Panc1 (cell line): Measurements from ENCODE around the gene RPL36AL. TPM values are rescaled to one million over a fixed set of nuclear protein-coding genes. Genes with fewer than 3 reads are reported as not detected.
A peak's percentile ranks its signal among the peaks of the same experiment; 100 is the strongest.
"Not testable (repeated sequence)": the region's sequence is repeated elsewhere in the genome, so short reads cannot be mapped to it uniquely, and the experiment has no call there.

Experiments
- ATAC-seq: fragments of 200-7000 bp; cut with Tn5 transposase; 2 replicates; pipeline ENCODE4 v1.9.1; 2020; ENCODE audit warnings: mild to moderate bottlenecking, moderate library complexity
- BruUV-seq: library from RNA; stranded (reverse); fragments of 400-500 nt; replicated peaks from 2 replicates; lab custom pipeline; 2021; lab: Mats Ljungman, UMichigan
- CTCF ChIA-PET: fragments of 300-600 bp; sonication (Branson Sonifier 250); formaldehyde crosslinking; loops from one replicate; lab custom pipeline; 2022; ENCODE audit warnings: antibody characterized with exemption; lab: Charles Lee
- POLR2A ChIA-PET: fragments of 300-600 bp; sonication (Branson Sonifier 250); formaldehyde crosslinking; loops from one replicate; lab custom pipeline; 2022; ENCODE audit warnings: antibody characterized with exemption; lab: Charles Lee
- DNase-seq: peaks from one replicate; pipeline ENCODE4 v3.0.0-alpha.2; 2010; ENCODE audit warnings: low read depth, low spot score
- H3K27ac ChIP-seq: 2 replicates; pipeline ENCODE4 v1.5.1; 2011; ENCODE audit warnings: mild to moderate bottlenecking, low read length, inconsistent platforms
- H3K27me3 ChIP-seq: fragments of 200-500 bp; sonication (Bioruptor generic); 2 replicates; pipeline ENCODE4 v1.6.0; 2014; ENCODE audit warnings: low read length, inconsistent platforms; ENCODE audit not compliant: control insufficient read depth, insufficient read depth
- H3K36me3 ChIP-seq: fragments of 200-500 bp; sonication (Bioruptor generic); 2 replicates; pipeline ENCODE4 v1.5.1; 2014; ENCODE audit warnings: inconsistent platforms, mild to moderate bottlenecking, low read length, moderate library complexity; ENCODE audit not compliant: control insufficient read depth, insufficient read depth
- H3K4me1 ChIP-seq: 2 replicates; pipeline ENCODE4 v1.5.1; 2011; ENCODE audit warnings: inconsistent platforms, mild to moderate bottlenecking, low read length, moderate library complexity; ENCODE audit not compliant: control insufficient read depth, insufficient read depth
- H3K4me3 ChIP-seq, 2 experiments: 2 replicates each; pipeline ENCODE4 v1.5.1; 2011 to 2012; ENCODE audit warnings: low read depth in 2 of 2, low read length in 2 of 2, mild to moderate bottlenecking in 2 of 2, inconsistent platforms in 1 of 2, moderate library complexity in 1 of 2
- H3K9me3 ChIP-seq: fragments of 200-500 bp; sonication (Bioruptor generic); 2 replicates; pipeline ENCODE4 v1.5.1; 2014; ENCODE audit warnings: low read depth, mild to moderate bottlenecking, inconsistent platforms, low read length, moderate library complexity; ENCODE audit not compliant: control insufficient read depth, insufficient read depth
- CTCF ChIP-seq: fragments of 450-650 bp; IDR thresholded peaks from 2 replicates; pipeline ENCODE4 v1.5.1; 2017; ENCODE audit warnings: mild to moderate bottlenecking
- POLR2AphosphoS5 ChIP-seq: IDR thresholded peaks from 2 replicates; pipeline ENCODE4 v1.6.1; 2012; ENCODE audit warnings: mild to moderate bottlenecking, low read depth, low read length, moderate library complexity
- REST ChIP-seq, 2 experiments: IDR thresholded peaks; 2 replicates each; pipeline ENCODE4 v1.6.1; 2011 to 2012; ENCODE audit warnings: low read depth in 2 of 2, control low read depth in 1 of 2, low read length in 1 of 2, mild to moderate bottlenecking in 1 of 2, moderate library complexity in 1 of 2; ENCODE audit not compliant: insufficient read depth in 1 of 2
- SIN3A ChIP-seq: IDR thresholded peaks from 2 replicates; pipeline ENCODE4 v1.6.1; 2012; ENCODE audit warnings: low read depth, mild to moderate bottlenecking, low read length, moderate library complexity, borderline replicate concordance; ENCODE audit not compliant: insufficient read depth
- TCF7L2 ChIP-seq: IDR thresholded peaks from 2 replicates; pipeline ENCODE4 v1.6.1; 2011; ENCODE audit warnings: mild to moderate bottlenecking, low read depth, low read length, inconsistent platforms
- in situ Hi-C: cut with HindIII; loops from 2 replicates; pipeline ENCODE4 v1.10.0; 2016; ENCODE audit warnings: low sequenced_read_pairs, low pct_unique_long_range_greater_than_20kb
- intact Hi-C: fragments of 100-400 bp; cut with micrococcal nuclease; formaldehyde crosslinking; loops from one replicate; pipeline ENCODE4 v1.10.0; 2022; ENCODE audit not compliant: unreplicated experiment
- total RNA-seq: library from RNA; stranded (reverse); gene quantifications from one replicate; pipeline ENCODE4 v1.2.1, GENCODE V29; 2021; ENCODE audit not compliant: unreplicated experiment

RPL36AL gene
- total RNA-seq, 1 experiment from 2014 or later = 136 TPM

- TF ChIP-seq SIN3A (no peak), TCF7L2 (no peak), POLR2AphosphoS5 (no peak), REST (IDR thresholded peaks at IDR 0.05; ENCODE audit: insufficient read depth in 1 of 2, low read depth in 2 of 2, low read length in 1 of 2) (no peak), CTCF (no peak)
- intact Hi-C loops = no loop called here
- Histone ChIP-seq H3K4me3 (peak overlapping the region; percentile 92 to 95), H3K4me1 (peaks cover 18% of the 10 kb centered on the region), H3K9me3 (no peaks in the 10 kb centered on the region), H3K27ac (peak overlapping the region; percentile 88), H3K36me3 (peaks cover 18% of the 10 kb centered on the region), H3K27me3 (no peaks in the 10 kb centered on the region)
- ChIA-PET POLR2A (no interaction called here), CTCF (no interaction called here)
- DNase-seq (no peak), ATAC-seq (peak; percentile 52)
- in situ Hi-C loops = no loop called here
- BruUV-seq = no TSS peak
Measured at GRCh38 chr14:49621114-49621881, 872 bp upstream of the RPL36AL start.

GRCh38 chr14:49619730-49620129 lies 696 bp downstream of the RPL36AL start:
- H3K27ac ChIP-seq = peak overlapping the region; percentile 97
- intact Hi-C loops = no loop called here
- DNase-seq (no peak), ATAC-seq (no peak)
- in situ Hi-C loops = no loop called here
- ChIA-PET POLR2A (interaction anchor here (0.6 to 0.7 kb wide), 3 partner anchors 168 to 381 kb away, joined by 6 to 17 read pairs (median 8); no protein-coding TSS in a partner anchor), CTCF (interaction anchor here (0.7 kb wide), 2 partner anchors 35 to 275 kb away, joined by 3 to 12 read pairs; no protein-coding TSS in a partner anchor)
- TF ChIP-seq SIN3A = no peak
- TF ChIP-seq REST (IDR thresholded peaks at IDR 0.05; ENCODE audit: insufficient read depth in 1 of 2, low read depth in 2 of 2, low read length in 1 of 2) = no peak
- TF ChIP-seq POLR2AphosphoS5 = no peak
- TF ChIP-seq TCF7L2 = no peak
- TF ChIP-seq CTCF = no peak
- peak overlapping the region; percentile 92 to 95 for H3K4me3 ChIP-seq
- H3K36me3 ChIP-seq = peaks cover 15% of the 10 kb centered on the region
- H3K9me3 ChIP-seq = no peaks in the 10 kb centered on the region
- TSS peak; percentile 94 for BruUV-seq
- H3K4me1 ChIP-seq = peaks cover 18% of the 10 kb centered on the region
- H3K27me3 ChIP-seq = no peaks in the 10 kb centered on the region

GRCh38 chr14:49619273-49619672 lies 1.2 kb downstream of the RPL36AL start:
- POLR2A ChIA-PET = interaction anchor here (0.6 kb wide), 1 partner anchor 169 kb away, joined by 6 read pairs; no protein-coding TSS in a partner anchor
- in situ Hi-C loops, CTCF ChIA-PET, BruUV-seq, intact Hi-C loops, H3K27me3 ChIP-seq, H3K9me3 ChIP-seq, DNase-seq, ATAC-seq: not testable (repeated sequence)
- Histone ChIP-seq H3K4me1 (peaks cover 18% of the 10 kb centered on the region), H3K36me3 (peaks cover 17% of the 10 kb centered on the region), H3K4me3 (peak overlapping the region; percentile 92 to 95), H3K27ac (peak overlapping the region; percentile 97)
